HG03103 (cell line): ENCODE results near the gene ADK.

Experiments used
- ATAC-seq: cut with Tn5 transposase; IDR thresholded peaks from one replicate; pipeline ENCODE4 v1.9.1; 2021; ENCODE audit warnings: low read depth; ENCODE audit not compliant: unreplicated experiment

ADK gene

DNA sequence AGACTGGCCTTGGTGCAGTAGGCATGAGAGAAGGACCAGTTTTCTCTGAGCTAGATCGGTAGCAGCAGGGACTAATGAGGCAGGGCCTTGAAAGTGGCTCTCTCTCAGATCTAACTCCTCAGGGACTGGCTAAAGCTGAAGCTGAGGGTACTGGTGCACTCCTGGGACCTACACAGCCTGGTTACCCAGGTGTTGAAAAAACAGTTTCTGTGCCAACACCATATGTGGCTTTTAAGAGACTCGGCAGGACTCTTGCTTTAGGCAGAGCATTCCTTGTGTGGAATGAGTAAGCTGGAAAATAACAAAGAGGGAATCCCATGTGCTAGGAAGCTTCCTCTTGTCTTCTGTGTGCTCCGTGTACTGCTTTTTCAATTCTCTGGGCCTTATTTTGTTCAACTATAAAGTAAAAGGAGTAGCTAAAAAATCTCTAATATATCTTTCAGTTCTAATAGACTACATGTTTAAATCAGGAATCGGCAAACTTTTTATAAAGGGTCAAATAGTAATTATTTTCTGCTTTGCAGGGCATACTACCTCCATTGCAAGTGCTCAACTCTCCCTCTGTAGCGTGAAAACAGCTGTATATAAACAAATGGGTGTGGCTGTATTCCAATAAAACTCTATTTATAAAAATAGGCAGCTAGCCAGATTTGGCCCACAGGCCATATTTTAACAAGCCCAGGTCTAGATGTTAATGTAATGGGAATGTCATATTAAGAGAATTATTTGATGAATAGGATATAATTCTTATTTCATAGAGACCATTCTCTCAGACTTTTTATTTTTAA, 489.3 kb downstream of the ADK start:
- ATAC-seq: no peak

DNA sequence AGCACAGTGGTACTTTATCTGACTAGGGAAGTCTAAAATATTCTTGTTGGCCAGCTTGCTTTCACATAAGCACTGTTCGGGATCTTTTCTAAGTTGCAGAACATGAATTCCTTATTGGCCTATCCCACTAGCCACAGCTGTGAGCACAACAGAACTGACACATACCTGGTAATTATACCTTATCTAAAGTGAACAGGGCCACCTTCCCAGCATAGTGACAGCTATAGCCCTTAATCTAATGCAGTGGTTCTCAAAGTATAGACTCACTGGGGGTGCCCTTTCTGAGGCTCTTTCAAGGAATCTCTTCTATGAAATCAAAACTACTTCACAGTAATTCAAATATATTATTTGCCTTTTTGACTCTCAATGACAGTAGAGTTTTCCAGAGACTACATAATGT, 490.6 kb downstream of the ADK start:
- ATAC-seq: no peak

DNA sequence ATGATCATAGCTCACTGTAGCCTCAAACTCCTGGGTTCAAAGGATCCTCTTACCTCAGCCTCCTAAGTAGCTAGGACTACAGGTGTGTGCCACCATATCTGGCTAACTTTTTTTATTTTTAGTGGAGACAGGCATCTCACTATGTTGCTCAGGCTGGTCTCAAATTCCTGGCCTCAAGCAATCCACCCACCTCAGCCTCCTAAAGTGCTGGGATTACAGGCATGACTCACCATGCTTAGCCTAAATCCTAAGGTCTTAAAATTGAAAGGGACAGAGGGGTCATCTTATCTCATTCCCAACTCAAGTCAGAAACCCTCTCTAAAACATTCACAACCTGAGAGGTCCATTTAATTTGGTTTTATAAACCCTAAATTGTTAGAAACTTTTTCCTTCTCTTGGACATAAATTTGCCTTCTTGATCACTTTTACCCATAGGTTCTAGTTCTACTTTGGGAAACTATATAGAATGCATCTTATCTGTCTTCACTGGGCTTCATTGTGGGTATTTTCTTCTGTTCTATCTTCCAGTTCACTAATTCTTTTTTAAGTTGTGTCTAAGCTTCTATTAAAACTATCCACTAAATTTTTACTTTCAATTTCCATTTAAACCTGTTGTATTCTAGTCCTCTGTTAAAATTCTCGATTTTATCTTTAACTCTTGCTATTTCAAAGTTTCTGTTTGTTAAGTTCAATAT, 492.0 kb downstream of the ADK start:
- no peak for ATAC-seq

GRCh38 chr10:74643596-74643975, 492.6 kb downstream of the ADK start:
- ATAC-seq: no peak

- no peak for ATAC-seq
Measured at GRCh38 chr10:74644738-74645137, 493.7 kb downstream of the ADK start.

DNA sequence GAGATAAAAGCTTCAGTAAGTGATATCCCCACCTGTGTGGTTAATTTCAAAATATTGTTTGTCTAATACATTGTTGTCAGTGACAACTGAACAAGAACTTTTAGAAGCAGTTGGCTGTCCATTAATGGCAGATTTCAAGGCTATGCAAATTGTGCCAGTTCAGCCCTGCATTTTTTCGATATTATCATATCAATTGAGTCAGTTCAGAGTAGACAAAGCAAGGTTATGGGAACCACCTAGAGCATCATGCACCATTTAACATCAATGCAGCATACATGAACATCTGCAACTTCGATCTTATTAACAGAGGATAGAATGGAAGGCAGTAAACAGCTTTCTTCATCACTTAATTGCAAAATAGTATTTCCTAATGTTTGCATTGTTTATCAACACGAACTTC, 494.7 kb downstream of the ADK start:
- no peak for ATAC-seq

GRCh38 chr10:74650613-74651012, 499.6 kb downstream of the ADK start:
- no peak for ATAC-seq

- ATAC-seq: no peak
Measured at GRCh38 chr10:74651565-74651964, 500.5 kb downstream of the ADK start.

GRCh38 chr10:74652664-74653063, 501.6 kb downstream of the ADK start:
- ATAC-seq: no peak

DNA sequence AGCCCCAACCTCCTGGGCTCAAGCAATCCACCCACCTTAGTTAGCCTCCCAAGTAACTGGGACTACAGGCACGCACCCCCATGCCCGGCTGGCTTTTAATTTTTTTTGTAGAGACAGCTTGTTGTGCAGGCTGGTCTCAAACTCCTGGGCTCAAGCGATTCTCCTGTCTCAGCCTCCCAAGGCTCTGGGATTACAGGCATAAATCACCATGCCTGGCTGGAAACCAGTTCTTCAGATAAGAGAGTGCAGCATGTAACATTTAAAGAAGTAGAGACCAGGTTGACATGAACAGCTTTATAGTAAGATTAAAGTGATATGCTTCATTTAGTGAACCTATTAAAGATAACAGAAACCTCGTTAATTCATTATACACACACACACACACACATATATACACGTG, 507.5 kb downstream of the ADK start:
- no peak for ATAC-seq

GRCh38 chr10:74662635-74663034, 511.6 kb downstream of the ADK start:
- ATAC-seq: no peak

GRCh38 chr10:74669210-74669609, 518.2 kb downstream of the ADK start:
- ATAC-seq: no peak

GRCh38 chr10:74671716-74672115, 520.7 kb downstream of the ADK start:
- ATAC-seq: no peak

DNA sequence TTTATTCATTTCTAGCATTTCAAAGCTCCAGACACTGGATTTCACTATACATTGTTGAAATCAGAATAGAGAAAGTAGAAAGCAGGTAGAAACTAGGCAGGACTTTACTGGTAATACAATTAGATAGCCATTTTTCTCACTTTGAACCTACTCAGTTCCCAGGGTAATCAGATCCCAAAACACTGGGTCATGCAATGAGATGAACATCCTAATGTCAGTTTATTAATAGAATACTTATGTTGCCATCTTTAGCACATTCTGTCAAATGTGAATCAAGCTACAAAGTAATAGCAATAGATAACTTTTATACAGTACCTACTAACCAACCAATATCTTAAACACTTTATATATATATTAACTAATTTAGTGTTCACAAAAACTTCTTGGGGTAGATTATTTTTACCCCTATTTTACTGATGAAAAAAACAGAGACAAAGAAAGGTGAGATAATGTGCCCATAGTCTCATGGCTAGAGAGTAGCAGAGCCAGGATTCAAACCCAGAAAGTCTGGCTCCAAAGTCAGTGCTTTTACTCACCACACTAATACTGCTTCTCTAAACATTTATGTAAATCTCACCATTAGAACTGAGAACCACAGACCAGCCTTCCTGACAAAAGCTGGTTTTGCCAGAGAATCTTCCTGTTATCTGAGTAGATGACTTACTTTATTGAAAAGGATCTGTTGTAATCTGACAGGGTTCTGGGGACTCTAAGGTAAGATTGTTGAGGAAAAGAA, 521.6 kb downstream of the ADK start:
- ATAC-seq: no peak

- ATAC-seq: no peak
Measured at GRCh38 chr10:74674927-74675326, 523.9 kb downstream of the ADK start.

DNA sequence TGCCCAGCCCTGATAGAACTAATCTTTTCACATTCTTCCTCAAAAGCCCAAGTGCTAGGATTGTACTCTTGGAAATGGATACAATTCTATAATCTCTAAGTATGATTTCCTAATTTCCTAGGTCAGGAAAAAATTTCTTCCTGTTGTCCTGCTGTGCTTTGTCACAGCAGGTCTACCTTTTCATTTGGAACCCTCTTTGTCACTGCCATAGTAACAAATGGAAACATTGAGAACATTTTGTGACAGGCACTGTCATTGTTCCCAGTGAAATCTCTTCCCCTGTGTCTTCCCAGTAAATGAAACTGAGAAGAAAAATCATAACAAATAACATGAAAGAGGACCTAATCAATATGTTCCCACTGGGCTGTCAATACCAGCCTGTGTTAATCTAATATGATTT, 524.5 kb downstream of the ADK start:
- ATAC-seq: no peak

DNA sequence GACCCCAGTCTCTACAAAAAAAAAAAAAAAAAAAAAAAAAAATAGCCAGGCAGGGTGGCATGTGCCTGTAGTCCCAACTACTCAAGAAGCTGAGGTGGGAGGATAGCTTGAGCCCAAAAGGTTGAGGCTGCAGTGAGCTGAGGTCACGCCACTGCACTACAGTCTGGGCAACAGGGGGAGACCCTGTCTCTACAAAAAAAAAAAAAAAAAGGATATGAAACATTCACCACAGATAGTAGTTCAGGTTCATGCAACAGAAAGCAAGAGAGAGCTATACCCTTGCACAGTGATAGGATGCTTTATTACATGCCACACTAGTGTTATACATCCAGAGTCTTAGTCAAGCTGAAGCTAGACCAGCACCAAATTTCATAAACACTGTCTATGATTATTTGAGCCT, 526.9 kb downstream of the ADK start:
- peak; percentile 71 for ATAC-seq

- no peak for ATAC-seq
Measured at GRCh38 chr10:74681917-74682627, 531.1 kb downstream of the ADK start.

DNA sequence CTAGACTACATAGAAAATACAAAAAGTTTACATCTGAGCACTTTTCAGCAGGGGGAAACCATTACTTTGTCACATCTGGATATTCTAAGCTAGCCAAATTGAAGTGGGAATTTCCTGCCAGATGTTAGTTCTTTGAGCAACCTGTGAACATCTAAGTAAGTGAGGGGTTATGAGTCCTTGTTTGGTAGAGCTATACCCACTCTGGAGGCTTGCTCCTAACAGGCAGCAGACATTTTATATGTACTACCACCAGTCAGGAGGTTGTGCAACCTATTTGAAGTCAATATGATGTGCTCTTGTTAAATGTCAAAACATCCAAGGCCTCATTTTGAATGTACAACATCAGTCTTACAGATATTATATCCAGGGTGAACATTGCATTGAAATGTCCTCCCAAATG, 532.0 kb downstream of the ADK start:
- ATAC-seq: no peak

DNA sequence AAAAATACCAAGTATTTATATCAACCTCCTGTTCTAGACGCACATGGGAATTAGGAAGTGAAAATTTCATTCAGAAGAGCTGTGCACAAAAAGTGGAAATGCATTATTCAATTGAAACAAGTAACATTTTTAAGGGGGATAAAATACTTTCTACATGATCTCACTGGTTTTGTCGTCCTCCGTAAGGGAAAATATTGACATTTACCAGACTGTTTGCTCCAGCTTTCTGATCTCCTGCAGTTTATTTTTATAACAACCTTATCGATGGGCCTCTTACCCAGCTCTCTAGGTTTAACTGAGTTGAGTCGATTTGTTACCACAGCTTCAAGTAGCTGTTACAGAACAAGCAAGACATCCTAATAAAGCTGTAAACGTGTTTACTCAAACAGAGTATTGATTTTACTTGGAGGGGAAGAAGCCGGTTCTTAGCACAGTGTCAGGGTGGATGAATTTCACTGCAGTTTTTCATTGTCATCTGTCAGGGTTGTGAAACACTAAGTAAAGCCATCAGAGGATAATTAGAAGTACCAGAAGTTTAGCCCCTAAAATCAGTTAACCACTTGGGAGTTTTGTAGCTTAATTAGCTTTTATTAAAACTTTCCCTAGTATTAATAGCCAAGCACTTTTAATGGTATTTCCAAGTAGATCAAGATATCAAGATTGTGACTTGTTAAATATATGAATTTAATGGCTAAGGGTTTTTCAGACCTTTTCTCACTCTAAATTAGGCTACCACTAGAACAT, 532.8 kb downstream of the ADK start:
- no peak for ATAC-seq
